Measurements from ENCODE around the gene SKAP1.

The SKAP1 gene

DNA sequence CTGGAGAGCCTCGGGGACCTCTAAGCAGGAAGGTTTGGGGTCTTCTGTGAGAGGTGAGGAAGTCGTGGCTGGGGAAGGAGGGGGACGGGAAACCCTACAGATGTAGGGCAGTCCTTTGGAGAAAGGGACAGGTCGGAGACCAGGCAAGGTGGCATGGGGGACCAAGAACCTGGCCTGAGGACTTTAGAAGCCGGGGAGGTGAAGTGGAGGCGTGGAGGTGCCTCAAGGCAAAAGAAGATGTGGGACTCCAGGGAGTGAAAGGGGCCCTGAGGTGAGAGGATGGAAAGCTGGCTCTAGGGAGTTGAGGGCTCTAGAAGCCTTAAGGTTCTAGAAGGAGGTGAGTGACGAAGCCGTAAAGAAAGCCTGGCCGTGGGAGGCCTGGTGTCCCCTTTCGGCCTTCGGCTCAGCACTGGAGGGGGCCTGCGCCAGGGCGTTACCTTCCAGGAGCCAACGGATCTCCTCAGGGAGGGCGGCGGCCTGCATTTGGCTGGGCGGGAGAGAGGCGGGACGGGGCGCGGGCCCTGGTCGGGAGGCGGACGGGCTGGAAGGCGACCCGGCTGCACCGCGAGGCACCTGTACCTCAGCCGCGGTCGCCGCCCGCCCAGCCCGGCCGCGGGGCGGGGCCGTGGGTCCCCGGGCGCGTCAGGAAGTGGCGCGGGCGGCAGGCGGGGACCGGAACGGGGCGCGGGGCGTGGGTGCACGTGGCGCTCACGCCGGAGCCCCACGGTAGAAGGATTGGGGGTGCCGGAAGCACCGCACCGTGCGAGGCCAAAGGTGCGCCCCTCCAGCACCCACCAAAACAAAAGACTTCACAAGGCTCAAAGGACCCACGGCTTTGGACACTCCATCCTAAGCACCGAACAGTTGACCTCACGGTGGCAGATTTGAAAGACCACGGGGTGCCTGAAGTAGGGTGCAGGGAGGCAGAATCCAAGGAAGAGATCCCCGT lies at the start of gene SKAP1:
Gene SKAP1, minus strand, starts transcription at position 577 of the 949 bp plus-strand sequence.
- peak within 1 kb of the TSS; percentile 97 to 99 for H3K27ac Mint-ChIP-seq
- no peaks in the 10 kb centered on the region for H3K27me3 Mint-ChIP-seq
- ATAC-seq (peak; percentile 81), DNase-seq (peak; percentile 51 to 54)
- peaks cover 57% of the 10 kb centered on the region for H3K4me1 Mint-ChIP-seq
- peak within 1 kb of the TSS; percentile 94 to 97 for H3K4me3 Mint-ChIP-seq
- no peaks in the 10 kb centered on the region for H3K9me3 Mint-ChIP-seq

DNA sequence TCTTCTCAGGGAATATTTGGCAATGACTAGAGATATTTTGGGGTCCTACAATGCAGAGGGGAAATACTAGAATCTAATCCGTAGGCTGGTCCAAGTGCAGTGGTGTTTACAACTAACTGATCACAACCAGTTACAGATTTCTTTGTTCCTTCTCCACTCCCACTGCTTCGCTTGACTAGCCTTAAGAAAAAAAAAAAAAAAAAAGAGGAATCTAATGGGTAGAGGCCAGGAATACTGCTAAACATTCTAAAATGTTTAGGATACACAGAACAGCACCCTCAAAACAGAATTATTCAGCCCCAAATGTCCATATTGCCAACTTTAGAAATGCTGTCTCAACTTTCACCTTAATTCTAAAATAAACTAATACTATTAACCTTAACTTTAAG lies 49.0 kb upstream of the SKAP1 start:
- Mint-ChIP-seq H3K27ac (peak overlapping the region in 1 of 2 donors; percentile 38), H3K9me3 (no peaks in the 10 kb centered on the region), H3K4me1 (peaks cover 30% of the 10 kb centered on the region), H3K4me3 (no peak overlapping the region), H3K27me3 (peaks cover 6% of the 10 kb centered on the region)
- DNase-seq (no peak), ATAC-seq (no peak)

DNA sequence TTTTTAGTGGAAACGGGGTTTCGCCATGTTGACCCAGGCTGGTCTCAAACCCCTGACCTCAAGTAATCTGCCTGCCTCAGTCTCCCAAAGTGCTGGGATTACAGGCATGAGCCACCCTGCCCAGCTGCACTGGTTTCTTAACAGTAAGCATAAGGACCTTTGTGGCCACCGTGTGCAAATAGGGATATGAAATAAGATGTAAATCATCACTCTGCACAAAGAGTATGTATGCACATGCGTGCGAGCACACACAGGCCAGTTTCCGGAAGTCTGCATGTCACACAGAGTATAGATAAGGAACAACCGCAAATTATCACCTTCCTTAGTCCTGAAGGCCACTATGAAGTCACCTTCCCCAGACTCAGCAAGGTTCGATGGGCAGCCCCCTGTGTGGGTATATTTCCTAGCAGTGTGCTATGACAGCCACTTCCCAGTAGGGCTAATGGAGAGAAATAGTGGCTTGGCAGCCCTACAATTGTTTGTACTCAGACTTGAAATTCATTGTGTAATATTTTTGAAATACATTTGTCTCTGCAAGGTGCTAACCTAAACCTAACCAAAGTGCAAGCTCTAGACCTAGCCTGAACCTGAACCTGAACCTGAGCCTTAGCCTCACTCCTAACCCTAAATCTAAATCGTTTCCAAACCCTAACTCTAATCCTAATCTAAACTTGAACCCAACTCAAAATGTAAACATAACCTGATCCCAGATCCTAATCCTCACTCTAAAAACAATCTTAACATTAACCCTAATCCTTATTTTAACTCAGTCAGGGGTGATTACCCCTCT lies 48.4 kb upstream of the SKAP1 start:
- peak; percentile 96 for ATAC-seq
- peak overlapping the region in 1 of 2 donors; percentile 80 for H3K27ac Mint-ChIP-seq
- H3K4me1 Mint-ChIP-seq: peaks cover 27% of the 10 kb centered on the region
- H3K27me3 Mint-ChIP-seq: peaks cover 6% of the 10 kb centered on the region
- H3K4me3 Mint-ChIP-seq: no peak overlapping the region
- peak in 1 of 2 donors; percentile 52 for DNase-seq
- H3K9me3 Mint-ChIP-seq: no peaks in the 10 kb centered on the region

DNA sequence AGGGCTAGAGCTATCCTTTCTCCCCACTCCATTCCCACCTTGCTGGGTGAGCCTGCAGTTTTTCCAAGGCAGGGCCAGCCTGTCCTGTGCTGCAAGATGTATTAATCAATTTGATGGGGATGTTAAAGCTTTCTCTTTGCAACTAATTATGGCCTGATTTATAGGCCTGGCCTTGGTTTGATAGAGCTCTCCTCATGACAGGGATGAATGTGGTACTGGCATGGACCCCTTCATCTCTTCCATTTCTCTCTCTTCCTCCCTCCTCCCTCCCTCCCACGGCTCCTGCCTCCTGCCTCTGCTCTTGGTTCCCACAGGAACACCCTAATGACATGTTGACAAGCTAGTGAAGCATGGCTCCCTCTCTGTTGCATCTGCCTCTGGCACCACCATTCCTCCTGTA lies 47.2 kb upstream of the SKAP1 start:
- H3K4me1 Mint-ChIP-seq: peaks cover 17% of the 10 kb centered on the region
- no peaks in the 10 kb centered on the region for H3K9me3 Mint-ChIP-seq
- H3K27me3 Mint-ChIP-seq: peaks cover 1% of the 10 kb centered on the region
- H3K27ac Mint-ChIP-seq: peak overlapping the region in 1 of 2 donors; percentile 9
- H3K4me3 Mint-ChIP-seq: no peak overlapping the region
- DNase-seq (no peak), ATAC-seq (no peak)

DNA sequence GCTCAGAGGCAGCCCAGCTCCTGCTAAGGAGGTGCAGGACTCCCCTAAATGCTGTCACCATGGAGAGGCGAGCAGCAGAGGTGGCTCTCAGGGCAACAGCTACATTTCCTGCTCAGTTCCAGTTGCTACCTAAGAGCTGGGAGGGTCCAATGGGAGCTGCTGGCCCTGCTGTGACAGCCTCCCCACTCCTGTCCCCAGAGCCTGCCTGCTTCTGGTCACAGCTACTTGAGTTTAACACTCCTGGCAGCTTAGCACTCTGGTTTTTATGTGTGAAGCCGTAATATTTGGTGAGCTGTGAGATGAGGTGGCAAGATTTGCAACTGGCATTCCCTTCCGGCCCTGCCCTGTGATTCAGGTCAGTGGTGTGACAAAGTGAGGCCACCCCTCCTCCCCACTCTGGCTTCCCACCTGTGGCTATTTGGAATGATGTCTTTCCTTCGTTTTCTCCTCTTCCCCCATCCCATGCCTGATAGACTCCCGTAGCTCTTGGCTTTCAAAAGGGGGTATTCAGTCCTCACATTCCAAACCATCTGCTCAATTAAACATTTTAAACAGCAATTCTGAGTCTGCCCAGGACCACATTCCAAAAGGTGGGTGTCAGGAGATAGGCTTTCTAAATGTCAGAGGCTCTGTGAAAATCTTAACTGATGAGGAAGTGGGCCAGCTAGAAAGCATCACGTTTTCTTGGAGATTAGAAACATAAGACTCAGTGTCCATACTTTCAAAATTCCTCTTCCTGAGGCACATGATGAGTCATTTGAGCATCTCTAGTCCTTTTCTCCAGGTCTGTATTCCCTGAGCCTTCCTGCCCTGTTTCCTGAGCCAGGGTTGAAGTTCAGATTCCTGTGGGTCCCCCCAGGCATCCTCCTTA lies 42.6 kb upstream of the SKAP1 start:
- no peak overlapping the region for H3K4me3 Mint-ChIP-seq

DNA sequence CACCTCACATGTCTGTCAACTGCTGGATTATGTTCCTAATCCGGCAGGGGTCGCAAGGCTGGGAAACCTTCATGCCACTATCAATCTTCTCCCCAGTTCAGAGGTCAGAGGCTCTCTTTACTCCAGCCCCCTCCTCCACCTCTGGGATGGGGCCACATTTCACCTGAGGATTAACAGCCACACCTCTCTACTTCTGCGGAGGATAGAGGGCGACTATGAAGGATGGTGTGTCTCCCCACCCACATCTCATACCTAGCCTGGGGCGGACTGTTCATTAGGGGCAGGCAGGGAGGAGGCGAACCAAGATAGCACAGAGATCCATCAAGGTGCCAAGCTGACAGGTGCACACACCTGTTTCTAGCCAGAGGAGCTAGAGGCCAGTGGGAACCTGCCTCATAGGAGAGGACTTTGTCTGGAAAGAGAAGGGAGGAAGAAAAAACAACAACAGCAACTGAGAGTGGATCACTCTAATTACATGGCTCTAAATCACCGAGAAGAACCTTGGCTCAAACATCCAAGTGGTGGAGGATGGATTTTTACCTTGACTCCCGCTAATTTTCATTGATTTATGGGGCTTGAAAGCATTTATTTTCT lies 41.9 kb upstream of the SKAP1 start:
- Mint-ChIP-seq H3K27ac (no peak overlapping the region), H3K9me3 (no peaks in the 10 kb centered on the region), H3K27me3 (peaks cover 8% of the 10 kb centered on the region), H3K4me1 (no peaks in the 10 kb centered on the region), H3K4me3 (no peak overlapping the region)
- ATAC-seq (no peak), DNase-seq (no peak)

More for the DNA sequence above, 42.6 kb upstream of the SKAP1 start:
- no peak for DNase-seq
- Mint-ChIP-seq H3K9me3 (no peaks in the 10 kb centered on the region), H3K27ac (peak overlapping the region in 1 of 2 donors; percentile 25), H3K27me3 (peaks cover 8% of the 10 kb centered on the region), H3K4me1 (peaks cover 3% of the 10 kb centered on the region)
- no peak for ATAC-seq

DNA sequence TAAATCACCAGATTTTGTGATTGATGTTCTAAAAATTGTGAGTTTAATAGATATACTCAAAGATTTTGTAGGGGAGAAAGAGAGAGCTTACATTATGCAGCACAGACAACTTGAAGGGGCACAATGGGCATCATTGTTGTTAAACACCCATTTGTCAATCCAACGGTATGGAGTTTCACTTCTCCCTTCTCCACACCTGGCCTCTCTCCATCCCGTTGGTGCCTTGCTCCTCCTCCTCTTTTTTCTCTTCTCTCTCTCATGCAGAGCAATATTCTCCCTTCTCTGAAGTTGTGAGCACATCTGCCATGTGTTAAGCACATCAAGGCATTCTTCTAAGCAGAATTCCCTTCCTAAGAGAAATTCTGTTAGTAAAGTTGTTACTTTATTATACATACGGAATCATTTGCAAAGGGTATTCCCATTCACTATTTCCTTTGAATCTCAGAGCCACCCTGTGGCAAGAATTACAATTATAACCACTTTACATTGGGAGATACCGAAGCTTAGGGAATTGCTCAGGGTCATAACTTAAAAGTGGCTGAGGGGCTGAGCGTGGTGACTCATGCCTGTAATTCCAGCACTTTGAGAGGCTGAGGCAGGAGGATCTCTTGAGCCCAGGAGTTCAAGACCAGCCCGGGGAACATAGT lies 40.5 kb upstream of the SKAP1 start:
- Mint-ChIP-seq H3K9me3 (no peaks in the 10 kb centered on the region), H3K27ac (no peak overlapping the region), H3K4me1 (no peaks in the 10 kb centered on the region), H3K4me3 (no peak overlapping the region), H3K27me3 (peaks cover 8% of the 10 kb centered on the region)
- DNase-seq (no peak), ATAC-seq (no peak)

DNA sequence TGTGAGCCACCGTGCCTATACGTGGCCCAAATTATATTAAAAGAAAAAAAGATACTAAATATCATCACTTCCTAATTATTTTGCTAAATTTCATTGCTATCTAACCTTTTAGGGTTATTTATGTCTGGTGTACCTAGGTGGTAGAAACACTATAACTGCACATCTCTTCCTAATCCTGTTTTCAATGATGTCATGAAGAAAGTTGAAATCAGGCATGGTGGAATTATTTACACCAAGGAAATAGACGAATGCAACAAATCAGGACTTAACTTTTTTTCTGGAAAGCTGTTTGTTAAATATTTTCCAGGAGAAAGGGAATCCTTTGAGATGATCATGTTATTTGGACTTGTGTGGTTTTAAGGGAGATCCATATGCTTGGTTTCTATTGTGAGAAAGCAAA lies 39.2 kb upstream of the SKAP1 start:
- ATAC-seq (no peak), DNase-seq (no peak)
- Mint-ChIP-seq H3K27me3 (peaks cover 8% of the 10 kb centered on the region), H3K9me3 (no peaks in the 10 kb centered on the region), H3K4me1 (no peaks in the 10 kb centered on the region), H3K27ac (no peak overlapping the region), H3K4me3 (no peak overlapping the region)

DNA sequence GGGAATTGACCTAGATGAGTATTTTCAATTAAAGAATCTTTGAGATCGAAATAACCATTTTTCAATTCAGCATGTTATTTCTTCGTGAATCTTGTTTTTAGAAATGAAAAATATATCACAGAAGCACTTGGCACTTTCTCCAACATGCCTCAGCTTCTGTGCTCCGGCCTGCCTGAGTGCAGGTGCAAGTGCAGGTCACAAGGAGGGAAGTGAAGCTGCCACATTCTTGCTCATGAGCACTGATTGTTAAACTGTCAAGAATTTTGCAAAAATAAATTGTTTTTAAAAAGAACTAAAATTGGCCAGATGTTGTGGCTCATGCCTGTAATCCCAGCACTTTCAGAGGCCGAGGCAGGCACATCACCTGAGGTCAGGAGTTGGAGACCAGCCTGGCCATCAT lies 38.3 kb upstream of the SKAP1 start:
- Mint-ChIP-seq H3K9me3 (no peaks in the 10 kb centered on the region), H3K4me1 (no peaks in the 10 kb centered on the region), H3K27me3 (peaks cover 8% of the 10 kb centered on the region), H3K27ac (no peak overlapping the region), H3K4me3 (no peak overlapping the region)
- DNase-seq: no peak
- no peak for ATAC-seq

DNA sequence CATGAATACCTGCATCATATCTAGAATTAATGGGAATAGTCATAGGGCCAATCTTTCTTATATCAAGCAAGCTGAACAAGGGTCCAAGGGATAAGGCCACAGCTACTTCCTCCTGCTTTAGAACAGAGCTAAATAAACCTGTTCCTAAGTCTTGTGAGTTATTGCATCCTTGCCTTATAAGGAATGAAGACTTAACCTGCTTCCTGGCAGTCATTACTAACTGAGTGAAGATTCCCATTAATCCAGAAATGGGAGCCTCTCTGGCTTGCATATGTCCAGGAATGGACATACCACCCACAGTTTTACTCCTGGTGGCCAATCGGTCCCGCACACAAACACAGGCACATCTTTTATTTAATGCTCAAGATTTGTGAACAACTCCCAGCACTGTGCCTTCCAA lies 35.9 kb upstream of the SKAP1 start:
- DNase-seq (no peak), ATAC-seq (no peak)
- H3K4me1 Mint-ChIP-seq: peaks cover 5% of the 10 kb centered on the region
- H3K27me3 Mint-ChIP-seq: no peaks in the 10 kb centered on the region
- no peak overlapping the region for H3K27ac Mint-ChIP-seq
- no peaks in the 10 kb centered on the region for H3K9me3 Mint-ChIP-seq
- H3K4me3 Mint-ChIP-seq: no peak overlapping the region

DNA sequence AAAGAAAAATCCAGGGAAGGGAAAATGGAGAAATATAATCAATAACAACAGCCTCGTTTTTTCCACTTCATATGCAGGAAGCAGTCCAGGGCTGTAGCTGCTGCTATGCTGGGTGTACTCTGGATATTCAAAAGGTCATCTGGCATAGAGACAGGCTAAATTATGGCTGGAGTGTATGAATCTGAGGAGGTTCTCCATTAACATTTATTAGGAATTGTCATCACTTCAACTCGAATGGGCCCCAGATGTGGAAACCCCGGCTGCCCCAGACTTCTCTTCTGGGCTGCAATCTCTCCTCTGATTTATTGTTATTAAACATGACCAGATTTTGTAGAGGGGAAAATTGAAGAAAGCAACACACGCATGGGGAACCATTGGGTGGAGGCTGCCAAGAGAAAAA lies 33.5 kb upstream of the SKAP1 start:
- Mint-ChIP-seq H3K27me3 (no peaks in the 10 kb centered on the region), H3K4me3 (no peak overlapping the region), H3K9me3 (no peaks in the 10 kb centered on the region), H3K4me1 (peaks cover 10% of the 10 kb centered on the region), H3K27ac (no peak overlapping the region)
- DNase-seq (no peak), ATAC-seq (no peak)

DNA sequence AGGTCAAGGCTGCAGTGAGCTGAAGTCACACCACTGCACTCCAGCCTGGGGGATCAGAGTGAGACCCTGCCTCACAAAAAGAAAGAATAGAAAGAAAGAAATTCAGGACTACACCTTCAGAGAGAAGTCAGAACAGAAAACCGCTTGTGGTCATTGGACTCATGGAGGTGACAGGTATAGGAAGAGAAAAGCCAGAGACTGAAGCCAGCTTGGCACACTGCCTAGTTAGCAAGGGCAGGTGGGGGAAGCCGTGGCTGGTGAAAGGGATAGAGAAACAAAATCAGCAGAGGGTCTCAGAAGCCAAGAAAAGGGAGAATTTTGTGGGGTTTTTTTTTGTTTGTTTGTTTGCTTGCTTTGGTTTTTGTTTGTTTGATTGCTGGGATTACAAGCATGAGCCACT lies 32.9 kb upstream of the SKAP1 start:
- DNase-seq (no peak), ATAC-seq (no peak)
- H3K27me3 Mint-ChIP-seq: no peaks in the 10 kb centered on the region
- no peaks in the 10 kb centered on the region for H3K9me3 Mint-ChIP-seq
- no peak overlapping the region for H3K27ac Mint-ChIP-seq
- peaks cover 10% of the 10 kb centered on the region for H3K4me1 Mint-ChIP-seq
- H3K4me3 Mint-ChIP-seq: no peak overlapping the region

DNA sequence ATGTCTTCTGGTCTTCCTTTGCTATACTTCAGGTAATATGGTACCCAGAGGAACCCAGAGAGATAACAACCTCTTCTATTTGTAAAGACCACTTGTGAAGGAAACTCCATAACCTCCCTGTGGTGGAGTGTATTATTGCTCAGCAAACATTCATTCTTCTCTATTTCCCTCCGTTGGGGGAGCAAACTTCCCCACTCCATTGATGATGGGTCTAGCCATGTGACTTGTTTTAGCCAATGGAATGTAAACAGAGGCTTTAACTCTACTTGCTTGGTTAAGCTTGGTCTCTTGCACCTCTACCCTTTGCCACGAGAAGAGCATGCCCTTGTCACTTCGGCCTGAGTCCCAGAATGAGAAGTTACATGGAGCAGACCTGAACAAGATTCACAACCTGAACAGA lies 30.0 kb upstream of the SKAP1 start:
- H3K4me1 Mint-ChIP-seq: peaks cover 38% of the 10 kb centered on the region
- ATAC-seq (no peak), DNase-seq (no peak)
- no peak overlapping the region for H3K4me3 Mint-ChIP-seq
- no peaks in the 10 kb centered on the region for H3K9me3 Mint-ChIP-seq
- no peaks in the 10 kb centered on the region for H3K27me3 Mint-ChIP-seq
- H3K27ac Mint-ChIP-seq: no peak overlapping the region

DNA sequence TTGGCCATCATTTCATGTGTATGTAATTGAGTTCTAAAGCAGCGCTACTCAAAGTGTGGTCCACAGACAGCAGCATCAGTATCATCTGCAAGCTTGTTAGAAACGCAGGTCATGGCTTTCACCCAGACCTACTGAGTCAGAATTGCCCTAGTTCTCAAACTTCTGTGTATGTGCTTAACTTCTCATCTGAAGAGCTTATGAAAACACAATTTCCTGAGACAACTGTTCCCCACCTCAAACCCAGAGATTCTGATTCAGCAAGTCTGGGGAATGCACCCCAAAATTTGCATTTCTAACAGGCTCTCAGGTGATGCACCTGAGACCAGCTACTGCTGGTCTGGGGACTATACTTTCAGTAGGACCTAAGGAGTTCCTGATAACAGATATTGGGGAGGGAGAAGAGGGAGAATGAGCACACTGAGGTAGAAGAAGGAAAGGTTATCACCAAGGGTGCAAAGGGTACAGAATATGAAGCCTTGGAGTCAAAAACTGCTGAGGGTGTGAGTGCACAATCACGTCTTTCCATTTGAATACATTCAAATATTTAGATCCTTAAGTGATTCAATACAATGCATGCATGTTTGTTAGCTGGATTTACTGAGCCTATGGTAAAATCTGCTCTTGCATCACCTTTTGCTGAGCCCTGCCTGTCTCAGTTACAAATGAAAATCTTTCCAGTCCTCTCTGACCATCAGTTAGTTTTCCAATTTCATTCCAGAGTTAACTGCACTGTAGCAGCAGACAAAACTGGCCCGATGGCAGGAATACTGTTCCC lies 29.2 kb upstream of the SKAP1 start:
- DNase-seq: no peak
- Mint-ChIP-seq H3K27ac (peak overlapping the region in 1 of 2 donors; percentile 36), H3K4me3 (no peak overlapping the region), H3K4me1 (peaks cover 46% of the 10 kb centered on the region), H3K9me3 (no peaks in the 10 kb centered on the region), H3K27me3 (no peaks in the 10 kb centered on the region)
- ATAC-seq: peak; percentile 40
